Left lung (tissue), 10 donors: Measurements from ENCODE around the gene ANKS1A. TPM values are rescaled to one million over a fixed set of nuclear protein-coding genes. Genes with fewer than 3 reads are reported as not detected.
A peak's percentile ranks its signal among the peaks of the same experiment; 100 is the strongest.

Experiments
- ATAC-seq: fragments of 200-7000 bp; cut with Tn5 transposase; one replicate; pipeline ENCODE4 v1.9.1; 2020; ENCODE audit warnings: moderate library complexity
- DNase-seq, 4 donors: peaks; one replicate each; pipeline ENCODE4 v3.0.0-alpha.2; 2013 to 2020
- H3K27ac ChIP-seq, 2 donors: fragments of 200-600 bp; sonication (generic) in 1 of 2; one replicate each; pipeline versions ENCODE4 v1.5.0 to v1.8.0; 2020 to 2021
- H3K27me3 ChIP-seq, 2 donors: fragments of 200-600 bp; sonication (generic) in 1 of 2; one replicate each; pipeline versions ENCODE4 v1.5.0 to v1.8.0; 2020 to 2021
- H3K36me3 ChIP-seq, 2 donors: fragments of 200-600 bp; sonication (generic) in 1 of 2; one replicate each; pipeline versions ENCODE4 v1.5.0 to v1.8.0; 2020 to 2021
- H3K4me1 ChIP-seq, 2 donors: fragments of 200-600 bp; one replicate each; pipeline ENCODE4 v1.8.0; 2021
- H3K4me3 ChIP-seq, 2 donors: fragments of 200-600 bp; sonication (generic) in 1 of 2; one replicate each; pipeline versions ENCODE4 v1.5.0 to v1.8.0; 2020 to 2021; ENCODE audit warnings: mild to moderate bottlenecking in 1 of 2
- H3K9me3 ChIP-seq, 2 donors: fragments of 200-600 bp; sonication (generic) in 1 of 2; one replicate each; pipeline versions ENCODE4 v1.5.0 to v1.8.0; 2020 to 2021
- CTCF ChIP-seq, 2 donors: fragments of 200-600 bp; sonication (generic) in 1 of 2; IDR thresholded peaks; one replicate each; pipeline versions ENCODE4 v1.5.0 to v1.8.0; 2021; ENCODE audit warnings: antibody characterized with exemption in 2 of 2
- intact Hi-C, 2 donors: fragments of 100-400 bp; cut with DNase I; formaldehyde crosslinking; loops; one replicate each; pipeline versions ENCODE4 v1.11.2 to v1.14.2; 2022
- polyA plus RNA-seq, 6 donors: library from polyadenylated mRNA; unstranded; fragments of 120-200 nt; gene quantifications; one replicate each; pipeline ENCODE4 v1.2.1, GENCODE V29; 2013; ENCODE audit not compliant: insufficient read length in 6 of 6
- total RNA-seq, 2 donors: library from RNA; stranded (reverse); fragmentation: NEBNext Ultra II Directional; extraction: Animal tissue kit (Norgen Biotek cat#: 25700); gene quantifications; one replicate each; pipeline ENCODE4 v1.2.1, GENCODE V29; 2021
- donor health status: DM: no; HTN: yes; CAD: no.
- donor health status: DM: no; HTN: no; CAD: no.

Gene ANKS1A
- total and polyA plus RNA-seq, 8 donors = 23.0 to 45.4 (median 26.4) TPM

- intact Hi-C loops = no loop called here
- no peak for ATAC-seq
- Histone ChIP-seq H3K9me3 (no peaks in the 10 kb centered on the region), H3K27me3 (no peaks in the 10 kb centered on the region), H3K4me3 (no peak overlapping the region), H3K27ac (no peak overlapping the region), H3K4me1 (peaks cover 0 to 16% of the 10 kb centered on the region in 2 donors), H3K36me3 (no peaks in the 10 kb centered on the region)
- no peak for TF ChIP-seq CTCF (IDR thresholded peaks at IDR 0.05)
- DNase-seq = no peak
Observed at GRCh38 chr6:34949636-34950035, 60.6 kb downstream of the ANKS1A start.

GRCh38 chr6:34950849-34951248, 61.8 kb downstream of the ANKS1A start:
- no peak for DNase-seq
- no peak for ATAC-seq
- H3K27me3 ChIP-seq = no peaks in the 10 kb centered on the region

DNA sequence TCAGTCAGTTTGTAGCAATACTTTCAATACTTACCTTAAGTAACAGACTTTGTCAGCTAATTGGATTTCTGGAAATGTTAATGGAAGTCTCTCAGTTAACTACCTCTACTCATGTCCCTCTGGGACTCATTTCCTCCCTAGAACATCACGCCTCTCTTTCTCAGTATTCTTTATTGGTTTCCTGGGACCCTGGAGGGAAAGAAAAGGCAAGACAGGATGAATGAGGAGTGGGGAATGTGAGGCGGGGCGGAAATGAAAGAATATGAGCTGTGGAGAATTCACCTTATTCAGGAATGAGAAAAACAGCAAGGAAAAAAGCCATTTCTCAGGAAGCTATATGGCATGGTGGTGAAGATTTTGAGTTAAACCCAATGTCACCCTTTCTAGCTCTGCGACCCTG, 62.7 kb downstream of the ANKS1A start:
- no peaks in the 10 kb centered on the region for H3K27me3 ChIP-seq
- intact Hi-C loops = no loop called here
- H3K4me1 ChIP-seq = peaks cover 0 to 30% of the 10 kb centered on the region in 2 donors
- DNase-seq = no peak
- no peak for TF ChIP-seq CTCF (IDR thresholded peaks at IDR 0.05)
- no peaks in the 10 kb centered on the region for H3K9me3 ChIP-seq
- no peak overlapping the region for H3K4me3 ChIP-seq
- ATAC-seq = no peak
- H3K27ac ChIP-seq = no peak overlapping the region
- H3K36me3 ChIP-seq = no peaks in the 10 kb centered on the region

More at GRCh38 chr6:34950849-34951248, 61.8 kb downstream of the ANKS1A start:
- Histone ChIP-seq H3K9me3 (no peaks in the 10 kb centered on the region), H3K4me1 (peaks cover 0 to 27% of the 10 kb centered on the region in 2 donors), H3K27ac (no peak overlapping the region), H3K4me3 (no peak overlapping the region), H3K36me3 (no peaks in the 10 kb centered on the region)
- TF ChIP-seq CTCF (IDR thresholded peaks at IDR 0.05) = no peak
- intact Hi-C loops = no loop called here

- intact Hi-C loops = no loop called here
- peaks cover 0 to 42% of the 10 kb centered on the region in 2 donors for H3K4me1 ChIP-seq
- no peak for TF ChIP-seq CTCF (IDR thresholded peaks at IDR 0.05)
- no peaks in the 10 kb centered on the region for H3K27me3 ChIP-seq
- H3K27ac ChIP-seq = peak overlapping the region; percentile 8 to 71
- no peak overlapping the region for H3K4me3 ChIP-seq
- H3K9me3 ChIP-seq = no peaks in the 10 kb centered on the region
- ATAC-seq = peak; percentile 92
- DNase-seq = peak in 1 of 4 donors; percentile 28
- H3K36me3 ChIP-seq = no peaks in the 10 kb centered on the region
Observed at GRCh38 chr6:34953061-34954025, 64.3 kb downstream of the ANKS1A start.

DNA sequence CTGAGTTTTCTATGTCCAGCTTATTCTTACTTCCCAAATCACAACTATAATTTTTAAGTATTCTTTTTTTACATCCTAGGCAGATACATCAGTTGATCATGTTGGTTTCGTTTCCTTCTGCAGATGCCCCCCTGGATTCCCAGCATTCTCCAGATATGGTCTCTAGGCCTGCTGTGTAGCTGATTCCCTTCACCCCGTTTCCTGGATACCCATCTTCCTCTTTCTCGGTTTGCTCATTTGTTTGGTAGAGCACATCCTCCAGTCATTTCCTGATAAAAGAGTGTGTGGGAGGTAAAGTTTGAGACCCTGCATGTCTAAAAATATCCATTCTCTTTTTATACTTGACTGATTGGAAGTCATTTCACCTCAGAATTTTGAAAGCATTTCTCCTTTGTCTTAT, 66.4 kb downstream of the ANKS1A start:
- no peak for TF ChIP-seq CTCF (IDR thresholded peaks at IDR 0.05)
- H3K36me3 ChIP-seq = no peaks in the 10 kb centered on the region
- intact Hi-C loops = no loop called here
- H3K4me3 ChIP-seq = no peak overlapping the region
- H3K27ac ChIP-seq = peak overlapping the region in 1 of 2 donors; percentile 71
- ATAC-seq = no peak
- no peaks in the 10 kb centered on the region for H3K27me3 ChIP-seq
- H3K9me3 ChIP-seq = no peaks in the 10 kb centered on the region
- DNase-seq = no peak
- peaks cover 0 to 58% of the 10 kb centered on the region in 2 donors for H3K4me1 ChIP-seq
